Transverse colon (tissue), 4 donors: Measurements from ENCODE around the gene CAPN5.

Source experiments
- EP300 ChIP-seq: sonication (generic); formaldehyde crosslinking; IDR thresholded peaks from one replicate; pipeline ENCODE4 v1.6.1; 2017; ENCODE audit warnings: antibody characterized with exemption, low read depth
- POLR2AphosphoS5 ChIP-seq, 3 donors: sonication (generic); formaldehyde crosslinking; IDR thresholded peaks; one replicate each; pipeline ENCODE4 v1.6.1; 2016; ENCODE audit warnings: antibody characterized with exemption in 3 of 3
- TF ChIP-seq, protein P1 (sequence below), 5 experiments: fragments of 200-600 bp in 3 of 5; fragments of 450-650 bp in 2 of 5; sonication (generic) in 3 of 5; IDR thresholded peaks; 1 replicate in 2 of 5; 2 replicates in 3 of 5; pipeline ENCODE4 v1.5.1; 2016 to 2017; ENCODE audit warnings: antibody characterized with exemption in 5 of 5, inconsistent platforms in 3 of 5, mild to moderate bottlenecking in 2 of 5, moderate library complexity in 1 of 5

DNA sequence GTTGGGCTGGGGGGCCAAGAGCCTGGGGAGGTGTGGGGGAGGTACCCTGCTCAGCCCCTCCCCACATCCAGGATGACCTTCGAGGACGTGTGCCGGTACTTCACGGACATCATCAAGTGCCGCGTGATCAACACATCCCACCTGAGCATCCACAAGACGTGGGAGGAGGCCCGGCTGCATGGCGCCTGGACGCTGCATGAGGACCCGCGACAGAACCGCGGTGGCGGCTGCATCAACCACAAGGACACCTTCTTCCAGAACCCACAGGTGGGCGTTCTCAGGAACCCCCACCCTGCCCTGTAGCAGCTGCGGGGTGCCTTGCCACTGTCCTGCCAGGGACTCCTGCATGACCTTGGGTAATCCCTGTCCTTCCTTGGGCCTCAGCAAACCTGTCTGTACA lies 51.3 kb downstream of the CAPN5 start:
- TF ChIP-seq POLR2AphosphoS5 (IDR thresholded peaks at IDR 0.05): no peak
- TF ChIP-seq, protein P1, sequence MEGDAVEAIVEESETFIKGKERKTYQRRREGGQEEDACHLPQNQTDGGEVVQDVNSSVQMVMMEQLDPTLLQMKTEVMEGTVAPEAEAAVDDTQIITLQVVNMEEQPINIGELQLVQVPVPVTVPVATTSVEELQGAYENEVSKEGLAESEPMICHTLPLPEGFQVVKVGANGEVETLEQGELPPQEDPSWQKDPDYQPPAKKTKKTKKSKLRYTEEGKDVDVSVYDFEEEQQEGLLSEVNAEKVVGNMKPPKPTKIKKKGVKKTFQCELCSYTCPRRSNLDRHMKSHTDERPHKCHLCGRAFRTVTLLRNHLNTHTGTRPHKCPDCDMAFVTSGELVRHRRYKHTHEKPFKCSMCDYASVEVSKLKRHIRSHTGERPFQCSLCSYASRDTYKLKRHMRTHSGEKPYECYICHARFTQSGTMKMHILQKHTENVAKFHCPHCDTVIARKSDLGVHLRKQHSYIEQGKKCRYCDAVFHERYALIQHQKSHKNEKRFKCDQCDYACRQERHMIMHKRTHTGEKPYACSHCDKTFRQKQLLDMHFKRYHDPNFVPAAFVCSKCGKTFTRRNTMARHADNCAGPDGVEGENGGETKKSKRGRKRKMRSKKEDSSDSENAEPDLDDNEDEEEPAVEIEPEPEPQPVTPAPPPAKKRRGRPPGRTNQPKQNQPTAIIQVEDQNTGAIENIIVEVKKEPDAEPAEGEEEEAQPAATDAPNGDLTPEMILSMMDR (IDR thresholded peaks at IDR 0.05): no peak
- TF ChIP-seq EP300: no peak
